Epithelial cell of esophagus (primary cell): ENCODE data around the gene SYT8.
A peak's percentile ranks its signal among the peaks of the same experiment; 100 is the strongest.

ENCODE experiments used
- DNase-seq: peaks from one replicate; pipeline ENCODE4 v3.0.0; 2010; ENCODE audit warnings: low read depth
- H3K4me3 ChIP-seq: 2 replicates; pipeline ENCODE4 v1.5.1; 2011; ENCODE audit warnings: mild to moderate bottlenecking, low read length, control low read depth
- CTCF ChIP-seq: IDR thresholded peaks from 2 replicates; pipeline ENCODE4 v1.5.1; 2011; ENCODE audit warnings: low read depth, mild to moderate bottlenecking, low read length, control low read depth, inconsistent platforms; ENCODE audit not compliant: insufficient read depth; ENCODE audit errors: missing control alignments

SYT8 gene

DNA sequence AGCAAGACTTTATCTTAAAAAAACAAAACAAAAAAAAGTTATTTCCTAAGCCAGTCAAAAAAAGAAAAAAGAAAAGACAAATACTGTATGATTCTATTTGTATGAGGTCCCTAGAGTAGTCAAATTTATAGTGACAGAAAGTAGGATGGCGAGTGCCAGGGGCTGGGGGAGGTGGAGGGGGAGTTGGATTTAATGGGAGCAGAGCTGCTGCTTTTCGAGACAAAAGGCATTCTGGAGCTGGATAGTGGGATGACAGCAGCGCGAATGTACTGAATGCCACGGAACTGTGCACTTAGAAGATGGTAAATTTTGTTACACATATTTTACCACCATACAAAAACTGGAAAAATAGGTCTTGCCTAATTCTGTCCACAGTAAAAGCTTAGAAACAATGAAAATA, 17.8 kb upstream of the SYT8 start:
- DNase-seq: no peak
- H3K4me3 ChIP-seq: no peak overlapping the region
- TF ChIP-seq CTCF: no peak

GRCh38 chr11:1817511-1817910, 17.3 kb upstream of the SYT8 start:
- DNase-seq: peak; percentile 55
- no peak overlapping the region for H3K4me3 ChIP-seq
- TF ChIP-seq CTCF: no peak

- no peak for DNase-seq
- H3K4me3 ChIP-seq: no peak overlapping the region
- TF ChIP-seq CTCF: no peak
Observed at GRCh38 chr11:1819074-1819473, 15.7 kb upstream of the SYT8 start.

- no peak for TF ChIP-seq CTCF
- peak; percentile 98 for DNase-seq
- H3K4me3 ChIP-seq: no peak overlapping the region
Observed at GRCh38 chr11:1820463-1821325, 14.1 kb upstream of the SYT8 start.

GRCh38 chr11:1821562-1821961, 13.2 kb upstream of the SYT8 start:
- no peak overlapping the region for H3K4me3 ChIP-seq
- TF ChIP-seq CTCF: no peak
- no peak for DNase-seq

GRCh38 chr11:1822648-1823375, 12.0 kb upstream of the SYT8 start:
- no peak for DNase-seq
- no peak for TF ChIP-seq CTCF
- H3K4me3 ChIP-seq: no peak overlapping the region
